HG03097 (cell line): ENCODE measurements around the gene RAB35.

Experiments
- ATAC-seq: cut with Tn5 transposase; IDR thresholded peaks from one replicate; pipeline ENCODE4 v1.9.1; 2021; ENCODE audit not compliant: unreplicated experiment, low FRiP score

The RAB35 gene

GRCh38 chr12:120109570-120110267, 6.8 kb downstream of the RAB35 start:
- no peak for ATAC-seq

GRCh38 chr12:120106151-120106550, 10.4 kb downstream of the RAB35 start:
- ATAC-seq = no peak

DNA sequence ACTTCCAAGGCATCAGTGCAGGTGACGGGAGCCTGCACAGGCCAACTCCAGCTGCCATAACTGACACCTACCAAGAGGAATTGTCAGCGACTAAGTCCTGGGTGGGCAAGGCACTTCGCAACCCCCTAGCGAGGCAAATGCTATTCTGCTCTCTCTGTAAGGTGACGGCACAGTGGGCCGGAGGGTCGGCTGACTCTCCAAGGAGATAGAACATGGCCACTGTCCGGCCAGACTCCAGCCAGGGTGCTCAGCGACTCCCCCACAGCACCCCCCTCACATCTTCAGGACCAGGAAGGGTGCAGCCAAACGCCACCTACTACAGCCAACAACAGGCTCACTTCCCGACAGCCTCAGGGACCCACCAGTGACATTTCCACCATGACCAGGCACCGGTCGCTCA, 13.2 kb downstream of the RAB35 start:
- no peak for ATAC-seq

DNA sequence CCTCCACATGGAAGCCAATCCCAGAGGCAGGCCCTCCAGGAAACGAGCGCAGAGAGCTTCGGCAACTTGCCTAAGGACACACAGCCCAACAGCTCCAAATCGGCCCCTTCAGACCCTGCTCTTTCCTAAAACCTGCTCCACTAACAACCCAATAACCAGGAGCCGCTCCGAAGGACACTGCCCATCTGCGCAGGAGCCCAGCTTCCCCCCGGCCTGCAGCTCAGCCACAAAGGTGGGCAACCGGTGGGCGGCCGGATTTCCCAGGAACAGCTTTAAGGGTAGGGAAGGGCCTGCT, 13.6 kb downstream of the RAB35 start:
- no peak for ATAC-seq

DNA sequence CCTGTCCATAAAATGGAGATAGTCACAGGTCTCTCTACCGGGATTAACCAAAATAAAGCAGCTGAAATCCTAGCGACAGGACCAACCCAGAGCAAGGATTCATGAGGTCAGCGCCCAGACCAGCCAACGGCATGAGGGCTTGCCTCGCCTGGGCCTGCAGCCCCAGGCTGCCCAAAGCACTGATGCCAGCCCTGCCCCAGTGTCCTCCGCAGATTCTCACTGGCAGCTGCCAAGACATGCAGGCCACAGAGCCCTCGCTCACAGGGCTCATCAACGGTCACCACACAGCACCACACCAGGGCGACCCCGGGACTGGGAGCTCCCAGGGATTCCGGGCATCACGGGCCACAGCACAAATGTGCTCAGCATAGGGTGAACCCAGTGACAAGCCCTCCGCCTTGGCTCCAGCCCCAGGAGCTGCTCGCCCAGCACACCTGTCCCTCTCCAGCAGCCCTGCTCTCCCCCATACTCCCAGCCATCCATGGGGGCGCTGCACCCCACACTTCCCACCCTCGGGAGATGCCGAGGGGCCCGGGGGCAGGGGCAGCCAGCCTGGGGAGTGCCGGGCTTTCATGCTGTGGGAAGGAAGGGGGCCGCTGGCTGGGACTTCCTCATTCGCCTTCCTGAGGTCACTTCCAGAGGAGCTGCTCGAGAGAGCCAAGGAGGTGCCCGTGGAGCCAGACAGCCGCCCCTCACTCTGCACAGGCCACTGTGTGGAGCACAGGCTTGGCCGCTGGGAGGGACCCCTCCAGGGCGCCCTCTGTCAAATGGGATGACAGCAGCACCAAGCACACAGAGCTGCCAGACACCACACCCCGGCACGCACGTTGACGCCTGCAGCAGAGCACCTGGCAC, 14.1 kb downstream of the RAB35 start:
- ATAC-seq = no peak

- no peak for ATAC-seq
These were observed 14.9 kb downstream of the RAB35 start for GRCh38 chr12:120101617-120102016.

DNA sequence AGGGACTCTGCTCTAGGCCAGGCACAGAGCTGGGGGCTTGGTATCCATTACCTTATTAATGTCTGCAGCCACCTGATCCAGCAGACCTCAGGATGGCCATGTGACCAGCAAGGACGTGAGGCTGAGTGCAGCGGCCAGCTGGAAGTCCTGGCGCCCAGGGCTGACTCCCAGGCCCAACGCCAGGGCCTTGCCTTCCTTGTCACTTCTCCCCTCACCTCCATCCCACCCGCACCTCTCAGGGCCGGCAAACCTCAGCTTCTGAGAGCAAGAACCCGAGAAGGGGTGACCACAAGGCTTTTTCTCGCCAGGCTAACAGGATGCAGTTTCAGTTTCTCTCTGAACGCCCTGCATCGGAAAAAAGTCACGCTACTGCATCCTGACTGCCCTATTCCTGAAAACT, 15.4 kb downstream of the RAB35 start:
- ATAC-seq = no peak

DNA sequence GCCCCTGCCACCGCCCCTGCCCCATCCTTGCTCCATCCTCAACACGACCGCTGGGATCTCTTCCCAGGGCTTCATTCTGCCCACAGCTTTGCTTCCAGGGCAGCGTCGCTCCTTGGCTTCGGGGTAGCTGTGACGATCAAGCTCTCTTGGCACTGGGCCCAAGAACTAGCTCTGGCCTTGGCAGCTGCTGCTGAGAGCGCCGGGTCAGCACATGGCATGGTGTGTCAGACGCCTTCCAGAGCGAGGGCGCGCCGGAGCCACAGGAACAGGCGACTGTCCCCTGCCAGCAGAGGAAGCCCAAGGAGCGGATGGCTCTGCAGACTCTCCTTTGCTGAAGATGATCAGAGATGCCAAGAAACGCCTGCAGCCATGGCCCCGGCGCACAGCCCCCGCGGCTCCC, 15.9 kb downstream of the RAB35 start:
- ATAC-seq = no peak

DNA sequence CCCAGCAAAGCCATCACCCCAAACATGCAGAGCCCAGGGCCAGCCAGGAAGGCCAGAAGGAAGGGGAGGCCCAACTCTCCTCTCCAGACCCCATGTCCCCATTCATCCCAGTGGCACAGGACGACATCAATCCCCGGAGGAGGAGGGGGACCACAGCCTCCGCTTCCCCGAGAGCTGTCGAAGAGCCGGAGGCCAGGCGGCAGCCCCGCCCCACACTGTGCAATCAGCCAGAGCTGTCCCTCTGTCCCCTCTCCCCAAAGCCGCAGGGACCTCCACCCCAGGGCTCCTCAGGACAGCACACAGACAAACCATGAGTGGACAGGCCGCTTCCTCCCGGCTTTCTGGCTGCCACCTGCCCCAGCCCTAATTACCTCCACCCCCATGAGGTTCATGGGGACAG, 16.8 kb downstream of the RAB35 start:
- ATAC-seq = no peak

DNA sequence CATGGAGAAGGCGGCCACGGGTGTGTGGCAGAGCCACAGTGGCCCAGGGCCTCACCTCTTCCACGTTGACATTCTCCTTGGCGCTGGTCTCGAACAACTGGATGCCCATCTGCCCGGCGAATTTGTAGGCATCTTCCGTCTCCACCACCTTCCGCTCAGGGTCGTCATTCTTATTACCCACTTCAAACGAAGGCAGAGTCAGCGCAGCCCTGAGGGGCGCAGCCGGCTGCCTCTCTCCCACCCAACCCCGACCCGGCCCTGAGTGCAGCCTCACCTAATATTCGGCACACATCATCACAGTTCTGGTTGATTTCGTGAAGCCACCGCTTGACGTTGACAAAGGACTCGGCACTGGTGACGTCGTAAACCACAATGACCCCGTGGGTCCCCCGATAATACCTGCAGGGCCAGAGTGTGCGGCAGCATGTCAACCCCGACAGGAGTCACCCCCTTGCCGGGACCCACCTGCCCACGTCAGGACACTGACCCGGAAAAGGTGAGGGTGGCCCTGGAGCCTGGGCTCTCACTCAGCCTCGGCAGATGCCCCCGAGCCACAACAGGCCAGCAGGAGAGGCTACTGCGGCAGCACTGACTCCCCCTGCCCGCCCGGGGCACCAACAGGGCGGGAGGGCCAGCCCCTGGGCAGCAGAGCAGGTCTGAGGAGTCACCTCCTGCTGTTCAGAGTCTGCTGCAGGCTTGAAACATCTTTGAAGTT, 17.6 kb downstream of the RAB35 start:
- ATAC-seq = no peak

DNA sequence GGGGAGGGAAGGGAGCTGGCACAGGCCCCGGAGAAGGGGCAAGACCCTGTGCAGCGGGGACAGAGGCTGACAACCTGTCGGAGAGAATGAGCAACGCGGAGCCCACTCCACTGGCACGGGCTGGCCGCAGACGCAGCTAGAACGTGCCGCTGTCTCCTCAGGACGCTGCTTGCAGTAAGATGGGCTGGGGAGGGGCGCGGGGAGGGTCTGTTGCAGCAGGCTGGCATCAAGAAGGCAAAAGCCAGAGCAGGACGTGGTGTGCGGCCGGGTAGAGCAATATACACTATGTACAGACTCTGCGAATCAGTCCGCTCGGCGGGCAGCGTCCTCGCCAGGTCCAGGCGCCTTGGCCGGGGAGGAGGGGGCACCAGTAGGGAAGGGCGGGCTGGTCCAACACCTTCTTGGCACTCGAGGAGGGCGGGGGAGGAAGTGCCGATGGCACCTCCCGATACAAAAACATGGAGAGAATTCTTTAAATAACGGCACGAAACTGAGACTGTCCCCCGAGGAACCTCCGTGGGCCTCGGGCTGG, 19.8 kb downstream of the RAB35 start:
- ATAC-seq = no peak

GRCh38 chr12:120095736-120096135, 20.8 kb downstream of the RAB35 start:
- no peak for ATAC-seq

- no peak for ATAC-seq
These were observed 21.2 kb downstream of the RAB35 start for GRCh38 chr12:120095331-120095730.

DNA sequence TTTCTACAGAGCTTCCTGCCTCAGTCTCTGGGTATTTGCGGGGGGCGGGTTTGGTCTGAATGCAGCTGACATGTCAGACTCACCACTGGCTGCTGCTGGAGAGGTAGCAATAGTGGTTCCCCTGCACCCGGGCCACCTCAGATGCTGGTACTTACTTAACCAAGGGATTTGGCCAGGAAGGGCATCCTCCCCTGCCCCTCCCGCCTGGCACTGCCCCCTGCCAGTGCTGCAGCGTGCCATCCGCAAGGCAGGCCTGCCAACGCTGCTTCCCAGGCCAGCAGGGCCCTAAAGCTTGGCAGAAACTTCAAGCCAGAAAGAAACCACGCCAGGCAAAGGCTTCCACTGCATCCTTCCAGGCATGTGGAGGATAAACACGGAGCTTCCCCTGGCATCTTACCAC, 22.1 kb downstream of the RAB35 start:
- no peak for ATAC-seq

DNA sequence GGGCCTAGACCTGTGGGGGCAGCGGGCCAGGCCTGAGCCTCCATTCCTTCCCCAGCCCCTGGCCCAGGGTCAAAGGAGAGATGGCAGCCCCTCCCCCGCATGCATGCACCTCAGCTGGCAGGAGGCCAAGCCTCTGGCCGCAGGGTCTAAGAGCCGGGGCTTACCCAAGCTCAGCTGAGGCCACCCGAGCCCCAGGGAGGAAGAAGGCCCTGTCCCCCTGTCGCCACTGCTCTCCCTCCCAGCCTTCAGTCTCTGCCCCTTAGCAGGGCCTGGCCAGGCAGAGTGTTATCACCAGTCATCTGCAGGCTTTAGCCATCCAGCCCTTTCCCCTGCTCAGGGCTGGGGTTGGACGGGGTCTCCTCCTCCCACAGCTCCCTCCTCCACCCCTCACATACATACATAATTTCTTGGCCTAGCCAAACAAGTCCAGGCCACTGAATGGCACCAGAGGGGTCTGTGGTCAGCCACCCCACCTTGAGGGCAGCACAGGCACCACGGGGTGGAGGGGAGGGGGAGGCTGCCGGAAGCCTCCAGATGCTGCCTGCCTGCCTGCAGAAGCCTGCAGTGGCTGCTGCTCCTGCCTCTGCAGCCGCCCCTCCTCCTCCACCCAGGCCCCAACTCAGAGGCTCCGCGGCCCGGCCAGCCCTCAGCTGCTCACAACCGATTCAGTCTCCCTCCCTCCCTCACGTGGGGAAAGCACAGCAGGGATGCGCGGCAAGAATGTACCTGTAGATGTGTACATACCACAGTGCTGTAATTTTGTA, 22.8 kb downstream of the RAB35 start:
- no peak for ATAC-seq

- no peak for ATAC-seq
These were observed 23.3 kb downstream of the RAB35 start for GRCh38 chr12:120093336-120093591.

GRCh38 chr12:120092551-120093335, 23.8 kb downstream of the RAB35 start:
- no peak for ATAC-seq

GRCh38 chr12:120091371-120092090, 25.0 kb downstream of the RAB35 start:
- no peak for ATAC-seq

DNA sequence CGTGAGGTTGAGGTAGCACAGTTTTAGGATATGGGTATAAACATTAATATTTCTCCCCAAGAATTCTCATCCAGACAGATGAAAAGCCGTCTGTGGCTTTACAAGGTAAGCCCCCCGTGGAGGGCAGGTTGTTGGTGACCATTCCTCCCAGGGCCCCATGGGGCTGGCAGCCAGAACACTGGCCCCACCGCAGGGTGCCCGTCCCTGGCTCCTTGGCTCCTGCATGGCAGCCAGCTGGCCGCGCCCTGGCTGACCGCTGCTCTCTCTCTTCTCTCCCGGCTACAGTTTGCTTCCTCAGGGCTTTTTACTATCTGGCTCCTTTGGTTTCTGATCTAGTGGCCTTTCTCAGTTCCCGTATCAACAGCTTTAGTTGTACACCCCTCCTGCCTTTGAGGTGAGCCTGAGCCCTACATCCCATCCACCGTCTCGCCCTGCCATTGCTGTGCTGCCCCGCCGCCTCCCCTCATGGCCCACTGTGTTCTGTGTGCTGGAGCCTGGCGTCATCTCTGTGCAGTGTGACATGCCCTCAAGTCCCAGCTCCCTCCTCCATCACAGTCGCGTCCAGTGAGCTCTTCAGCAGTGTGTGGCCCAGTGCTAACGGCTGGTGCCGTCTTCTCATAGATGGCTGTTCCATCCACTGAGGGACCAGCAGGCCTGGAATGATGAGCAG, 25.8 kb downstream of the RAB35 start:
- ATAC-seq = no peak
